GM03348 (cell line): ENCODE results near the gene FURIN.
"Not testable (repeated sequence)": the region's sequence is repeated elsewhere in the genome, so short reads cannot be mapped to it uniquely, and the experiment has no call there.

Experiments used
- DNase-seq: peaks from one replicate; pipeline ENCODE4 v3.0.0; 2012; ENCODE audit warnings: low spot score

Gene FURIN

GRCh38 chr15:90883526-90883975, 15.2 kb downstream of the FURIN start:
- DNase-seq: no peak

DNA sequence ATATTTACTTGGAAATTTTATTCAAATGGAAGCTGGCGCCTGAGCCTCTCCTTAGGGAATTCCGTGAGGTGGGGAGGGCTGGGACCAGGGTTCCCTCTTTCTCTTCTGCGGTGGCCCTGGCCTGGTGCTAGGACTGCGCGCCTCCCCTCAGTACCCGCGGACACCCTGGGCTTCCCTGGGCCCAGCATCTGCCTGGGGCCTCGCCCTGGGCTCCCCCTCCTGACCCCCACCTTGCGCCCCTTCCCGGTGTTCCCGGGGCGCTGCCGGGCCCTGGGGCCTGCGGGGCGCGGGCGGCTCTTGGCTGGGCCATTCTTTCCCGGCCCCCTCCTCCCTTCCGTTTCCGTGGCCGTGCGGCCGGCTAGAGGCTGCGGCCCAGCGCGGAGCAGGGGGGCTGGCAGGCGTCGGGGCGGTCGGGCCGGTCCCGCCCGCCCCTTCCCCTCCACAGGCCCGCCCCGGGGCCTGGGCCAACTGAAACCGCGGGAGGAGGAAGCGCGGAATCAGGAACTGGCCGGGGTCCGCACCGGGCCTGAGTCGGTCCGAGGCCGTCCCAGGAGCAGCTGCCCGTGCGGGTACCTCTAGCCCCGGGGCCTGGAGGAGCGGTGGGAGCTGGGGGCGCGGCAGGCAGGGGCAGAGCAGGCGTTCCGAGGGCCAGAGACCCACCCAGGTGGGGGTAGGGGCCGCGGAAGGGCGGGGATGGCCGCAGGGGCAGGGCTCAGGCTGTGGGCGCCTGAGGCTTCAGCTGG, 15.8 kb downstream of the FURIN start, which contains the start of gene FES:
TSS of gene FES (plus strand) at position 529 of the 743 bp plus-strand sequence. CDS start 542 bp downstream, outside the sequence.
- DNase-seq: peak; percentile 72

DNA sequence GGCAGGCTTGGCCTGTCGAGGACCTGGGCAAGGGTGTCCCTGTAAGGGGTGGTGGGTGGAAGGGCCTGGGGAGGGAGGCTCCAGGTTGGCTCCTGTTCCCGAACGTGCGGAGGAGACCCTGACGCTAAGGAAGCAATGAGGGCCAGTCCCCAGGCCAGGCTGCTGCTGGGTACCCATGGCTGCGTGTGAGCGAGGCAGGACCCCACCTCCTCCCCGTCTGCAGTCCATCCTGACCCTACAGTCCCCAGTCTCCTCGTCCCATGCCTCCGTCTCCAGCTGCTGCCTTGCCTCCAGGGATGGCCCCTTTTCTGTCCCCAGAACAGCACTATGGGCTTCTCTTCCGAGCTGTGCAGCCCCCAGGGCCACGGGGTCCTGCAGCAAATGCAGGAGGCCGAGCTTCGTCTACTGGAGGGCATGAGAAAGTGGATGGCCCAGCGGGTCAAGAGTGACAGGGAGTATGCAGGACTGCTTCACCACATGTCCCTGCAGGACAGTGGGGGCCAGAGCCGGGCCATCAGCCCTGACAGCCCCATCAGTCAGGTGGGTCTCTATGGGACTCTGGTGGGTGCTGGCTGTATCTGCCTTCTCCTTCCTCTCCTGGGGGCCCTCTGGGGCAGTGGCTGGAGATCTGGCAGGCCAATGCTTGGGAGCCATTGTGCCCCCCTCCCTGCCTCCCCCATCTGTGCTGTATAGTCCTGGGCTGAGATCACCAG, 16.5 kb downstream of the FURIN start:
- peak; percentile 22 for DNase-seq

GRCh38 chr15:90885432-90886290, 17.3 kb downstream of the FURIN start:
- peak; percentile 89 for DNase-seq

DNA sequence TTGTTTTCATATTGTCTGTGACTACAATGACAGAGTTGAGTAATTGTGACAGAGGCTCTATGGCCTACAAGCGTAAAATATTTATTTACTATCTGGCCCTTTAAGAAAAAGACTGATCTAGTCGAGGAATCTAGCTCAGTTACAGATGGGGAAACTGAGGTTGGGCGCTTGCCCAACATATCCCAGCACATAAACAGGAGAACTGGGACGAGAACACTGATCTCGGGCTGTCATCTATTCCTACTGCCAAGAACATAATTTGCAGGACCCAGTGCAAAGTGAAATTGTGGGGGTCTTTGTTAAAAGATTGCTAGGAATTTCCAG, 17.9 kb downstream of the FURIN start:
- DNase-seq: no peak

DNA sequence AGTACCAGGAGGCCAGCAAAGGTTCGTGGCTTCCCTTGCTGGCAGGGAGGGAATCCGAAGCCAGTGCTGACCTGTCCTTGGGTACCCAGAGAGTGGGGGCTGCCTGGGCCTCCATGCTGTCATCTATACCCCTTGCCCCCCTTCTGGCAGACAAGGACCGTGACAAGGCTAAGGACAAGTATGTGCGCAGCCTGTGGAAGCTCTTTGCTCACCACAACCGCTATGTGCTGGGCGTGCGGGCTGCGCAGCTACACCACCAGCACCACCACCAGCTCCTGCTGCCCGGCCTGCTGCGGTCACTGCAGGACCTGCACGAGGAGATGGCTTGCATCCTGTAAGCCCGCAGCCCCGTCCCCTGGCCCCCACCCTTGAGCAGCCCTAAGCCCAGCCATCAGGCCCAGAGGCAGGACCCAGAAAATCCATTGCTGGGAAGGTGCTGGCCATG, 18.7 kb downstream of the FURIN start:
- no peak for DNase-seq

GRCh38 chr15:90889313-90889730, 20.9 kb downstream of the FURIN start:
- no peak for DNase-seq

DNA sequence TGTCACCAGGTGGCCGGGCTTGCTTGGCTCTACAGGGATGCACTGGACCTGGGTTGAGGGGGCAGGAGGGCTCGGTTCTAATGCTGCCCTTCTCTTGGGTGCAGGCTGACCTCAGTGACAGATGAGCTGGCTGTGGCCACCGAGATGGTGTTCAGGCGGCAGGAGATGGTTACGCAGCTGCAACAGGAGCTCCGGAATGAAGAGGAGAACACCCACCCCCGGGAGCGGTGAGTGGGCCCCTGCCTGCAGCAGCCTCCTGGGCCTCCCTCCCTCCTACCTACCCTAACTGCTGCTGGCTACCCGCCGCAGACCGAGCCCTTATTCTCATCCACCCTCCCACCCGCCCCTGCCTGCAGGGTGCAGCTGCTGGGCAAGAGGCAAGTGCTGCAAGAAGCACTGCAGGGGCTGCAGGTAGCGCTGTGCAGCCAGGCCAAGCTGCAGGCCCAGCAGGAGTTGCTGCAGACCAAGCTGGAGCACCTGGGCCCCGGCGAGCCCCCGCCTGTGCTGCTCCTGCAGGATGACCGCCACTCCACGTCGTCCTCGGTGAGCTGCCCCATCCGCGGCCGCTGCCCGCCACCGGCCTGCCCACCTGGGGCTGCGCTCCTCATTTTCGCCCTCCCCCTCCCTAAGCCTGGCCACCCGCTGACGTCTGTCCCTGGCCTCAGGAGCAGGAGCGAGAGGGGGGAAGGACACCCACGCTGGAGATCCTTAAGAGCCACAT, 21.5 kb downstream of the FURIN start:
- DNase-seq: no peak

GRCh38 chr15:90890839-90891238, 22.5 kb downstream of the FURIN start:
- DNase-seq: no peak

- DNase-seq: no peak
These were observed 23.1 kb downstream of the FURIN start for GRCh38 chr15:90891346-90891949.

- no peak for DNase-seq
These were observed 23.6 kb downstream of the FURIN start for GRCh38 chr15:90892023-90892422.

GRCh38 chr15:90892498-90893174, 24.2 kb downstream of the FURIN start:
- DNase-seq: no peak

GRCh38 chr15:90893175-90894090, 25.0 kb downstream of the FURIN start:
- DNase-seq: no peak

- peak; percentile 20 for DNase-seq
These were observed 27.3 kb downstream of the FURIN start for GRCh38 chr15:90895571-90896117.

GRCh38 chr15:90897131-90897655, 28.8 kb downstream of the FURIN start:
- DNase-seq: not testable (repeated sequence)

DNA sequence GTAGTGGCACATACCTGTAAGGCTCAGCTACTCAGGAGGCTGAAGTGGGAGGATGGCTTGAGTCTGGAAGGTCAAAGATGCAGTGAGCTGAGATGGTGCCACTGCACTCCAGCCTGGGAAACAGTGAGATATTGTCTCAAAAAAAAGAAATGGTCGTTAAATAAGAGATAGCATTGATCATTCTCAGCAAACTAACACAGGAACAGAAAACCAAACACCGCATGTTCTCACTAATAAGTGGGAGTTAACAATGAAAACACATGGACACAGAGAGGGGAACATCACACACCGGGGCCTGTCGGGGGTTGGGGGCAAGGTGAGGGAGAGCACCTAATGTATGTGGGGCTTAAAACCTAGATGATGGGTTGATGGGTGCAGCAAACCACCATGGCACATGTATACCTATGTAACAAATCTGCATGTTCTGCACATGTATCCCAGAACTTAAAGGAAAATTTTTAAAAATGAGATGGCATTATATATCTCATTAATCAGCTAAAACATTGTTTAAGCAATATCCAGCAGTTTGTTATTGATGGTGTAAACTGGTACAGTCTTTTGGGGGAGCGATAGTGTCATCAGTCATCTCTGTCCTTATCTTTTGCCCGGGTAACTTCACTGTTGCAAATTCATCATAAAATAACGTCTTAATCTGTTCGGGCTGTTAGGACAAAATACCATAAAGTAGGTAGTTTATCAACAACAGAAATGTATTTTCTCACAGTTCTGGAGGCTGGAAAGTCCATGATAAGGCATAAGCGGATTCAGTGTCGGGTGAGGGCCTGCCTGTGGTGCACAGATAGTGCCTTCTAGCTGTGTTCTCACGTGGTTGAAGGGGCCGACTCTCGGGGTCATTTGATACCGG, 33.0 kb downstream of the FURIN start:
- no peak for DNase-seq

- peak; percentile 100 for DNase-seq
These were observed 33.9 kb downstream of the FURIN start for GRCh38 chr15:90902040-90902839.
